HG03520 (cell line): ENCODE data around the gene TMOD2.

ENCODE experiments used
- ATAC-seq: cut with Tn5 transposase; IDR thresholded peaks from one replicate; pipeline ENCODE4 v1.9.1; 2021; ENCODE audit warnings: mild to moderate bottlenecking, moderate library complexity; ENCODE audit not compliant: unreplicated experiment

The TMOD2 gene

DNA sequence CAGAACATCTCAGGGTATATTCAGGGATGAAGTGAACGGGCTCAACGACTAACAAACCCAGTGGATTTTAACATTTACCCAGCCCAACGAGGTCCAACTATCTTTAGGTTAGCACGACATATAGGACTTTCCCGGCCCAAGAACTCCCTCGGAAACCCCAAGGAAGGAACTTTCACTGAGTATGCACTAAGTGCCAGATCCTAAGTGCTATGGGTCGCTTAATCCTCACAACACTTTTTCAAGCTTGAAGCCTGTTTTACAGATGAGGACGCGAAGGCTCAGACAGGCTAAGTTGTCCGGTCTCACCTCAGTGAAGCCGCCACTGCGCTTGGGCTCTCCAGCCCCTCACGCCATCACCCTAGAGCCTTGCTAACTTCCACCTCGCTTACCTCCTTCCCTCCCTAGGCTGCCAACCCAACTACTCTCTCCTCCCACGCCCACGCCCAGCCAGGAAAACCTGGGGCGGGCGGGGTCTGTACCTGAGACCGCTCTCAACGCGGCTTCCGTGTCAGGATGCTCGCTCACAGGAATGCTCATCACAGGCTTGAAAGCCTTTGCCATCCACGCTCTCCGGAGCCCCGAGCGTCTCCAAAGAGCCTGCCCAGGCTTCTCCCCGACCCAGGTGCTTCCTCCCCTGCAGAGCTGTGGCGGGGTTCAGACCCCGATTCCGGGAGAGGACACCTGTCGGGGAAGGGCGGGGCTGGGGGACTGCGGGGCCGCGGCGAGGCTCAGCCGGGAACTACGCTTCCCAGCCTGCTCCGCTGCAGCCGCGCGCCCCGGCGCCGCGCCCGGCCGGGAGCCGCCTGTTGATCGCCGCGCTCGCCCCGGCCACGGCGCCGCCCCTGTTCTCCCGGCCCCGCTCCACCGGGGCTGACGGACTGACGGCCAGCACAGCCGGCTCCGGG, at the start of gene TMOD2:
Gene TMOD2 (plus strand): TSS at position 806 of the 905 bp plus-strand sequence. CDS start 14,845 bp downstream, outside the sequence.
- peak; percentile 62 for ATAC-seq

DNA sequence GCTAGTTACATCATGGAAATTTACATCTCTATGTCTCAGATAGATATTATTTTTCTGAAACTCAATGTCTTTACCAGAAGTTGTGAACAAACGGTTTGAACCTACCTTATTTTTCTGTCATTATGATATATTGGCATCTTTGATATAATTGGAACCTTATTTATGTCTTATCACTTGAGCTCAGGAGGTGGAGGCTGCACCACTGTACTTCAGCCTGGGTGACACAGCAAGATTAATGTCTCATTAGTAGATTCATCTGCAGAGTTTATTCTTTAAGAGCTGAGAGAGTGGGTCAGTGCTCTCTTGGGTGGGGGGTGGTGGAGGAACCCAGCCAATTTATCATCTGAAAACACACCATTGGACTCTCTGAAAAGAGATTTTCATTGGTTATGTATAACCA, 48.7 kb upstream of the TMOD2 start:
- ATAC-seq, result no peak

DNA sequence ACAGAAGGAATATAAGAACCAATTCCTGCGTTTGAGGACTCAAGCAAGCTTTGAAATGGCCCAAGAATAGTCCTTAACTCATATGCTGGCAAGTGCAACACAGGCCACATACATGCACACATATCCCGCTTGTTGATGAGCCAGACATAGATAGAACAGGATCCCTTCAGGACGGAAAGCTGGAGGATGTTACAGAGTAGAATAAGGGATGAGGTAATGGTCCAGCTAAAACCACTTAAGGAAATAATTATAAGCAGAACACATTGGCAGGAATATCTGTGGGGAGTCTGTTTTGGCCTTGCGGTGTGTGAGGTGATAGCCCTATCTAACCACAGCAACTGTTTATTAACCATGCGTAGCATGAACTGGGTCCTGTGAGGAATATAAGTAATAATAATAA, 45.1 kb upstream of the TMOD2 start:
- no peak for ATAC-seq

DNA sequence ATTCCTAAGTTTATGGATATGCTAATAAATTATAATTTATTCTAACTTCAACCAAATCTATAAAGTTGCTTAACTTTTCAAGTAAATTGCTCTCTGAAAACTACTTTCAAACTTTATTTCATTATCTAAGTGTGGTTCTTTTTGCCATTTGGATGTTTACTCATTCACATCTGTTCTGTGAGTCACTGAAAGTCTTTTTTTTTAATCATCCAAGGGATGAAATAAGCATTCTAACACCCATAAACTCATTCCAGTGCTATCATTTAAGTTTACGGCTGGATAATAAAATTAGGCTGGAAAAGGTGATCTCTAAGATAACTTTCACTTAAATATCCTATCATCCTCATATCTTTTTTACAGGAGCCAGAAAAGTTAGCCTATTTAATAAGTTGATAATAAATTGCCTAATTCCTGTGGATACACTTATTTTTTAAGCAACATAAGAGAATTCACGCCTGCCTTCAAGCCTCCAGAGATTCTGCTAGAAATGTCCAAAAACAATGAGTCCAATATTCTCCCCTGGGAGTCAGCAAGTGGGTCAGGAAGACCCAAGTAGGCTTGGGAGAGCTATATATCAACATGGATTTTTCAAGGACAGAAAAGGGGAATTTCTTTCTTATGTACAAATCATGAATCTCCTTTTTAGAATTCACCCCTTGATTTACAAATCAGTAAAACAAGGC, 44.3 kb upstream of the TMOD2 start:
- ATAC-seq, result no peak

DNA sequence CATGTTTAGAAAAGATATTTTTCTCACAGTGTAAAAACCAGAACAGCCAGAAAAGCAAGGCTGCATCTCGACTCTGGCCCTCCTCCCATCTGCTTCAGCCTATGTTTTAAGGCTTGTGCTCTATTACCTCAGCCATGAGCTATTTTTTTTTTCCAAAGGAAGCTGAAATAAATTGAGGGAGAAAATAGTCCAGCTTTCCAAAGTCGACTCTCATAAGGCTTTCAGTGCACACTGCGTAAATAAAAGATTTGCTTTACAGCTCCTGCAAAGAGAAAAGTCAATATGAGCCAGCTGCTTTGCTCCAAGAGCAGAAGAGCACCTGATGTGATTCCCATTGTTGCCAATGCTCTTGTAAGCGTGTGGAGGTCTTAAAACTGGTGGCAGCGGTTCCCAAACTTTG, 43.4 kb upstream of the TMOD2 start:
- ATAC-seq, result no peak

DNA sequence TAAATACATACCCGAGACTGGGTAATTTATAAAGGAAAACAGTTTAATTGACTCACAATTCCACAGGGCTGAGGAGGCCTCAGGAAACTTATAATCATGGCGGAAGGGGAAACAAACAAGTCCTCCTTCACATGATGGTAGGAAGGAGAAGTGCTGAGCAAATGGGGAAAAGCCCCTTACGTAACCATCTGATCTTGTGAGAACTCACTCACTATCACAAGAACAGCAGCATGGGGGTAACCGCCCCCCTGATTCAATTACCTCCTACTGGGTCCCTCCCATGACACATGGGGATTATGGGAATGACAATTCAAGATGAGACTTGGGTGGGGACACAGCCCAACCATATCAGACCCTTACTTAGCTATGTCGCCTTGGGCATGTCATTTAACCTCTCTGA, 42.4 kb upstream of the TMOD2 start:
- ATAC-seq, result no peak

DNA sequence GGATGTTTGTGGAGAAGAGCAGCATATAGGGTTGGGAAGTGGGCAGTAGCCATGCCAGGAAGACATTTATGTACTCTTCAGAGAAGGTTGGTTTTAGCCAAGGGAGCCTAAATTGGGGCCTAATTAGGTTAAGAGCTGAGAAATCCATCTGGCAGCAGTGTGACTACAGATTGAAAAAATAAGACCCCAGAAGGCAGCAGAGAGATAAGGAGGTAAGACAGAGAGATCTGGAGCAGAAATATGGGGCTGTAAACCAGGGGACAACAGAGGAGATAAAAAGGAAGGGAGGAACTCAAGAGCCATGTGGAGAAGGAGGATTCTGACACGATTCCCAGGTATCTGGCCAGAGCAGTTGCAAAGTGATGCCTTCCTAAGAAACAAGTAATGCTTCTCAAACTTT, 37.2 kb upstream of the TMOD2 start:
- ATAC-seq, result no peak

DNA sequence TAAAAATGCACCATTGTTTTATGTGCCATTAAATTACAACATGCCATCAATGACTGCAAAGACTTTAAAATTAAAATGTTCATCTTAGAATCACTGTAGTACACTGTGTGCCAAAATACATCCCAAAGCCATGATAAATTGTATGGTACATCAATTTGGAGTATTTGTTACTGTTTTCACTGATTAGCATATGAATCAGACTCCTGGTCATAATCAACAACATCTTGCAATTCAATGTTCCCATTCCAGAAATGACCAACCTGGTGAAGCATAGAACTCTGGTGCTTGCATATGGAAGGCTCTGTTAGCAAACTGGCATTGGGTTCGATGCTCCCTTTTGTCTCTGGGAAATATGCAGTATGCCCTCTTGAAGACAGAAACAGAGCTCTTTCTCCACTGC, 36.5 kb upstream of the TMOD2 start:
- no peak for ATAC-seq

DNA sequence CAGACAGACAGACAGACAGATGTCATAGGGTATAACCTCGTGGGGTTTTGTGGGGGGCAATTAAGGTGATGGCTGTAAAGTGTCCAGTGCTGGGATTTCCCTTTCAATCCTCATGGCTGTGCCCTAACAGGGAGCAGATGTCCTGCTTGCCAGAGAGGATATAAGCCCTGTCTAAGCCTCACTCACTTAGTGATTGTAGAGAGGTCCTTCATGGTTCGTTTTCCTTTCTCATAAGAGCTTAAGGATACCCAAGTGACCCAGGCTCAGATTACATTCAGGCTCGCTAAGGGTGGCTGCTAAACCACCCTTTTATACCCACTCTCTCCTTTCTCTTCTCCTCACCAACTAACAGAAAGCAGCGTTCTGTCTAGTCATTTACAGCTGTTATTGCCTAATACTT, 33.2 kb upstream of the TMOD2 start:
- ATAC-seq, result no peak

DNA sequence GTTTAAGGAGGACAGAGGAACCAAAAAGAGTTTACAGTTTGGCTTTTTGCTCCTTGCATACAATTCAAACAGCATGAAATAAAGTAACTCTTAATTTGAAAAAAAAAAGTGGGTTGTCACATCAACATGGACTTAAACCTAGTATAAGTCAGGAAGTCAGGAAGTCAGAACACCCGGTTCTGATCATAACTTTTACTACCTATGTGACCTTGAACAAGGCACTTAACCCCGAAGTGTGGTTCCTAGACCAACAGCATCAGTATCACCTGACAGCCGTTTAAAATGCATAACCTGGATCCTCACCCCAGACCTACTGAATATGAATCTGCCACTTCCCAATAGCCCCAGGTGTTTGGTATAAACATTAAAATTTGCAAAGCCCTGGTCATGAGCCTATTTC, 32.7 kb upstream of the TMOD2 start:
- no peak for ATAC-seq

DNA sequence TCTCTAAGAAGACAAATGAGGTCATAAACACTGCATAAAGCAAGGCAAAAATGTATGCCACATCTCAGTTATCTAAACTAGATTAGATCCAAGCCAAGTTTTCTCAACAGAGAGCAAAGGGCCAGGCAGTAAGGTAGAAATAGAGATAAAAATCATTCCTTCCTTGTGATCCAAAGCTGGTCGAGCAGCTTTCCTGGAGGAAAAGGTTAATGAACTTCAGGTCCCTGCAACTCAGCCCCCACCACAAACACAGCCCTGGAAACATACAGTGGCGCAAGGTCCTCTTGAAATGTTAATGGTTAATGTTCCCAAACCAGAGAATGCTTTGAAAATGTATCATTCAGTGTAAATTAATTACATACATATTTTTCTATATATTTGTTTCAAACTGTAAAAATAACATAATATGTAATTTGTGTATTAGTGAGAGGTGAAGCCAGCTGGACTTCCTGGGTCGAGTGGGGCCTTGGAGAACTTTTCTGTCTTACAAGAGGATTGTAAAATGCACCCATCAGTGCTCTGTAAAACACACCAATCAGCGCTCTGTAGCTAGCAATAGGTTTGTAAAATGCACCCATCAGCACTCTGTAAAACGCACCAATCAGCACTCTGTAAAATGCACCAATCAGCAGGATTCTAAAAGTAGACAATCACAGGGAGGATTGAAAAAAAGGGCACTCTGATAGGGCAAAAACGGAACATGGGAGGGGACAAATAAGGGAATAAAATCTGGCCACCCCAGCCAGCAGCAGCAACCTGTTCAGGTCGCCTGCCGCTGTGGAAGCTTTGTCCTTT, 31.0 kb upstream of the TMOD2 start:
- ATAC-seq, result no peak

DNA sequence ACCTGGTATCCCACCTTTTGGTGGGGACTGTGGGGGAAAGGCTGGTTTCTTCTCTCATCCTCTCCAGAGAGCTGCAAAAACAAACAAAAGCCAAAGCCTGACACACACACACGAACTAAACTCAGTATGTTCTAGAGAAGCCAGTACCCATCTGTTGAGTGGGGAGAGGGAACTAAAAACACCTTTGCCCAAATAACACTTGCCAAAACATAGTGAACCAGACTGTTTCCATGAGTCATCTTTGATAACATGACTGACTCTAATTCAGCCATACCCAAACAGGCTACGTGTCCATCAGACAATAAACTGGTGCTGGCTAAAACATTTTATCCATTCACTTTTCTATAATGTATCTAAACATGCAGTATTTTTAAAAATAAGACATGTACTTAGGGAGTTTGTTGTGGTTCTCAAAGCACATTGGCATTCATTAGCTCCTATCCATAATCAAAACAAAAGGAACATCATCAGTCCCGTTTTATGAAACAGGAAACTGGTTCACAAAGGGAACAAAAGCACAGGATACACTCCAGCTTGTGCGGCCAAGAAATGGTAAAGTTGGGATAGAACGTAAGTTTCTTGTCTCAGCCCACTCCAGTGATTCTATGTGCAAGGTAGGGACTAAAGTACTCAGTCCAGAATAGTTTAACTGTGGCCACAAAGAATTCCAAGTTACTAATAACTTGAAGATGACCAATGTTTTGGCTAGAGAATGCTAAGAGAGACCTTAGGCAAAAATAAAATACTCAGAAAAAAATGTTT, 30.0 kb upstream of the TMOD2 start:
- no peak for ATAC-seq

DNA sequence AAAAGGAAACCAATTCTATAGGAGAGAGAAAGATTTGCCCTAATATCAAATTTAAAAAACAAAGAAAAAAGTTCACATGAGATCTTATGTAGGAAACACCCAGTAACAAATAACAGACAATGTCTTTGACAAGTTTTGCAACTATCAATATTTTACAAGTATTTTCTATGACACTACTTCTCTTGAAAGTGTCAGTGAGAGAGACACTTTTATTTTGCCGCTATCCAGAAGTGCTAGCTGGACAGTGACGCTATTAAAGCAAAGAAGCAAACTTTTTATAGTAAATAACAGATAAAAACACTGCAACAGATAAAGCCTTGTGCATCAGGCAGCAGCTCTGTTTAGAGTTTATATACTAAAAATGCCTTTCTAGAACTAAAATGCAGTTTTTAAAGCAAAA, 27.2 kb upstream of the TMOD2 start:
- ATAC-seq, result no peak

DNA sequence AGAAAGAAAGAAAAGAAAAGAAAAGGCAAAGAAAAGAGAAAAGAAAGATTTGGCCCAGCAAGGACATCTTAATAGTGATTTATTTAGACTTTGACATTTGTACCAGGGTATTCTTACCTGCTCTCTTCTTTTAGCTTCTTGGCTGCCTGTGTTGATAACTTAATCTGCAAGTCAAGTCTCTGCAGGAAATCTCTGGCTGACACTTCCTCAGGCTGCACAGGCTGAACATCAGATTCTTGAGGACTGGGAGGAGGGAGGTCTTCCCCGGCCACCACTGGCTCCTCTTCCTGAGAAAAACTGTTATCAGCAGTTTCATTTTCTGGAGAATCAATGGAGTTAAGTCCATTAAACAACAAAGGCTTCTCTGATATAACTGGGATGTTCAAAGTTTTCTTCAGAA, 26.7 kb upstream of the TMOD2 start:
- ATAC-seq, result no peak

DNA sequence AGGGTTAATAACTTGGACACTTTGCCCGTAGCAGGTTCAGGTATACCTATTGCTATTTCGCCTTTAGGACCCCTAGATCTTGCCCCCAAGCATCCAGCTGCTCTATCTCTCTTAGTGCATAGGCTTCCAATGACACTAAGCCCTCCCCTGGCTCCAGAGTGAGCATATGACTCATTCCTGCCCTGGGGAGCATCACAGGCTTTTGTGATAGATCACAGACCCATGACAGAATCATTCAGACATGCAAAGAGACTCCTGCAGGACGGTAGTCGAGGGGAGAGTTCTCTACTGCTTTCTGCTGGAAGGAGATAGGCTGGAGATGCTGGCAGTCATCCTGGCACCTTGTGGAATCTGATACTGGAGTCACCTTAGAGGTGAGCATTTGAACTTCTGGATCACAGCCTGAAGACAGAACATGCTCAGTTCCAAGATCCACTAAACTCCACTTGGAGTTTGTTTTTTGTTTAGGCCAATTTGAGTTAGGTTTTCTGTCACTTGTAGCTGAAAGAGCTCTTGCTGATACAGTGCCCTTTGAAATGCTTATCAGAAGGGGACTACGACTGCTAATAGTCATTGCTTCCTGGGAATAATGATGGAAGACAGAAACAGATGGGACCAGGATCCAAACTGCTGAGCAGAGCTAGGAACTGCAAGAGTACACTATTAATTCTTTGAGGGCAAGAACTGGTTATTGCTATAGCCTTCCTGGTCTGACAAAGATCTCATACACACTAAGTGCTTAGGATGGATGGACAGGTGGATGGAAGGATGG, 24.9 kb upstream of the TMOD2 start:
- ATAC-seq, result peak; percentile 82

DNA sequence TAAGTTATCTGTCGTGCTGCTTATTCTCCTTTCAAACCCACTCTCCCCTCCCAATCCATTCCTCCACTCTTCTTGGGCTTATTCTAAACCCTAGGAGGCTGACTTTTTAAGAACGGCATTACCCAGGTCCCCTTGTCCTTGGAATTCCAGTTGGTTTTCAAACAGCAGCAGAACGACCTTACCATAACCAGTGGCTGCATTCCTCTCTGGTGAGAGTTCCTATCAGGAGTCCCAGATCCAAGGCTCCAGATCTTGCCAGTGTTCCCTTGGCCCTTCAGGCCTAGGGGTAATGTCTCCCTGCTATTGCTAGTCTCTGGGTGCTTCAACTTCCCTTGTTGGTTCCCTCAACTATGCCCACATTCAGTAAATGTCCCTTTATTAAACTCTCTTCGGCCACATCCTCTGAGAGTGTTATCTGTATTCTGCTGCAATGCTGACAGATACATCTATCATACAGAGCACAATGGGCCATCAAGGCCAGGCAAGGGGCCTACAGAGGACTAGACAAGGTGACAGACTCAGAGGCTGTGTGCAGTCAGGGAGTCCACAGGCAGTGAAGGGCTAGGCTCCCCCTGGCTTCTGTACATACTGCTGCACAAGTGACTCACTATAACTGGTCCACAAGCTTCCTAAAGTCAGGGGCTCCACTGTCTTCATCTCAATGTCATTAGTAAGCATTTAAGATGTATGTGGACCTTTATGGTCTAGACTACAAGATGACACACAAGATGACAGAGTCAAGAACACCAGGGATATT, 24.1 kb upstream of the TMOD2 start:
- ATAC-seq, result no peak

DNA sequence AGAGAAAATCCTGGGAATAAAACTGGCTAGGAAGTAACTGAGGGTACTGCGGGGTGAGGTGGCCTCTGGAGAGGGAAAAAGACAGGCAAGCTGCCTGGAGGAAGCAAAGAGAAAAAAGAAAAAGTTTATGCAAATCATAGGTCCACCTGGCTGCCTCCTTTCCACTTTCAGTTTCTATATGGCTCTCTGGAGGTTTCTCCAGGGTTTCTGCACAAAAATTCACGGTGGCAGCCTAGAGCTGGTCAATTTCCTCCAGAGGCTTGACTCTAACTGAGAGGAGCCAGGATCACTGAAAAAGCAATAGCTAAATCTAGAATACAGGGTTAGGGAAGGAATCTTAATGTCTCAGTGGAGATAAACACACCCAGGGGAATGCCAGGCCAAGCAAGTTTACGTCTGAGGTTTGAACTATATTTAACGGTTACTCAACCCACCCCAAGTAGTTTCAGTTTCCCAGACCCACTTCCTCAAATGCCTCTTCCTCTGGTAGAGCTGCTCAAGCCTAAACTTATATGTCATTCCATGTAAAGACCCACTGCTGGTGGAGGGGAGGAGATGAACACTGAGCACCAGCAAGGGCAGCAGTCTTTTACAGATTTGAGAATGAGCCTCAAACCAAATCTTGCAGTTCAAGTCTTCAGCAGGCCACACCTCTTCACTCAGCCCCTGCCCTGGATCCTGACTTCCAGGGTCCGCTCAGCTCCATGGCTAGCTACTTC, 19.7 kb upstream of the TMOD2 start:
- ATAC-seq, result peak; percentile 57

DNA sequence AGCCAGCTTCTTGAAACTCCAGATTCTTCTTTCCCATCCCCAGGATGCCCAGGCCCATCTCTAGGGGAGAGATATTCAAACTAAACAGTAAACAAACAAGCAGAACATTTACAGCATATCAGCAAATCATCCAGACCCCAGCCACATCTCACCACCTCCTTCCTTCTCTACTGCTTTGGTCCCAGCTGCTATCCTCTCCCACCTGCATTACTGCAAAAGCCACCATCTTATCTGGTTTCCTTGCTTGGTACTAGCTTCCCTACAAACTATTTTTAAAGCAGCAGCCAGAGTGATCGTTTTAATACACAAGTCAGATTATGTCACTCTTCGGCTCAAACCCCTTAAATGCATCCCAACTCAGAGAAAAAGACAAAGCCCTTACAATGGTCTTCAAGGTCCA, 18.8 kb upstream of the TMOD2 start:
- ATAC-seq, result no peak
